Subcutaneous abdominal adipose tissue (tissue), 5 donors: ENCODE measurements around the gene ZNF287.

Experiments used
- H3K27ac ChIP-seq: one replicate; pipeline ENCODE4 v1.7.0; 2013; ENCODE audit warnings: low read depth, mild to moderate bottlenecking, inconsistent platforms, low read length, moderate library complexity
- H3K27me3 ChIP-seq, 5 donors: one replicate each; pipeline ENCODE4 v1.7.0; 2013; ENCODE audit warnings: low read length in 5 of 5, inconsistent platforms in 1 of 5; ENCODE audit not compliant: control insufficient read depth in 5 of 5, insufficient read depth in 4 of 5
- H3K36me3 ChIP-seq, 5 donors: one replicate each; pipeline ENCODE4 v1.7.0; 2013; ENCODE audit warnings: low read length in 5 of 5; ENCODE audit not compliant: control insufficient read depth in 5 of 5, insufficient read depth in 5 of 5
- H3K4me1 ChIP-seq, 5 donors: one replicate each; pipeline ENCODE4 v1.7.0; 2013; ENCODE audit warnings: low read length in 5 of 5, mild to moderate bottlenecking in 3 of 5, moderate library complexity in 1 of 5; ENCODE audit not compliant: control insufficient read depth in 5 of 5, insufficient read depth in 5 of 5
- H3K4me3 ChIP-seq, 5 donors: one replicate each; pipeline ENCODE4 v1.7.0; 2013; ENCODE audit warnings: low read length in 5 of 5, low read depth in 1 of 5
- H3K9ac ChIP-seq, 5 donors: one replicate each; pipeline ENCODE4 v1.7.0; 2013; ENCODE audit warnings: low read length in 5 of 5, mild to moderate bottlenecking in 4 of 5, moderate library complexity in 3 of 5
- H3K9me3 ChIP-seq, 5 donors: one replicate each; pipeline ENCODE4 v1.7.0; 2013; ENCODE audit warnings: low read length in 5 of 5; ENCODE audit not compliant: control insufficient read depth in 5 of 5
- donor health status: healthy.
- donor health status: healthy.
- donor health status: healthy.
- donor health status: healthy.
- donor health status: healthy.

Gene ZNF287

GRCh38 chr17:16568541-16569357 lies at the start of gene ZNF287:
Gene ZNF287 (minus strand): TSS chr17:16569204. CDS start chr17:16567731, 1,473 bp downstream.
- no peak within 1 kb of the TSS for H3K27ac ChIP-seq
- H3K36me3 ChIP-seq, result peaks cover under 1 to 8% (median 4%) of the 10 kb centered on the region in 5 donors

DNA sequence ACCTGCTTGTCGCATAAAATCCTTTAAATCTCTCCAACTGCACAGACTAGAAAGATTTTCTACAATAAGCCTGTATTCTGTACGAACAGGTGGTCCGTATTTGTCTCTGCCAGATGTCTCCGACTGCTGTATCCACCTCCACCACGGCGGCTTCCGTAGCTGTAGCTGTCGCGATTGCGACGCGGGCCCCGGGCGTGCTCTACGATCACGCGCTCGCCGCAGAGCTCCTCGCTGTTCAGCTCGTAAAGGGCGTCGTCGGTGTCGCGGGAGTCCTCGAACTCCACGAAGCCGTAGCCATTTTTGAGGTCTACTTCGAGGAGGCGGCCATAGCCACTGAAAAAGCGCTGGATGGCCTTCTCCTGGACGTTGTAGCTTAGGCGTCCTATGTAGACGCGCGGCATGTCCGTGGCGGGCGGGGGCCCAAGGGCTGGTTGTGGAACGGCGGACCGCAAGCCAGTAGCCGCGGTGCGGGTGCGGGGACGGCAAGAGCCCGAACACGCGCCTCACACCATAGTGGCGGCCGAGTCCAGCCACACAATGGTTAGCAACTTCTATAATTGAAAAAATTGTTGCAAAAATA lies 48.6 kb upstream of the ZNF287 start:
- no peak overlapping the region for H3K4me3 ChIP-seq
- no peak overlapping the region for H3K27ac ChIP-seq
- peaks cover 0 to 14% (median 0%) of the 10 kb centered on the region in 5 donors for H3K36me3 ChIP-seq
- H3K9me3 ChIP-seq, result peaks cover 17 to 61% (median 51%) of the 10 kb centered on the region in 5 donors
- no peak overlapping the region for H3K9ac ChIP-seq
- no peaks in the 10 kb centered on the region for H3K27me3 ChIP-seq
- no peaks in the 10 kb centered on the region for H3K4me1 ChIP-seq

More at GRCh38 chr17:16568541-16569357, at the start of gene ZNF287:
- peak within 1 kb of the TSS in 3 of 5 donors; percentile 51 to 68 (median 60) for H3K9ac ChIP-seq
- peak within 1 kb of the TSS; percentile 62 to 84 (median 83) for H3K4me3 ChIP-seq
- H3K27me3 ChIP-seq, result no peaks in the 10 kb centered on the region
- peaks cover 4 to 9% (median 9%) of the 10 kb centered on the region in 5 donors for H3K4me1 ChIP-seq
- no peaks in the 10 kb centered on the region for H3K9me3 ChIP-seq

- H3K9me3 ChIP-seq, result peaks cover 0 to 17% (median 8%) of the 10 kb centered on the region in 5 donors
- no peaks in the 10 kb centered on the region for H3K36me3 ChIP-seq
- no peaks in the 10 kb centered on the region for H3K27me3 ChIP-seq
- H3K4me1 ChIP-seq, result no peaks in the 10 kb centered on the region
- no peak overlapping the region for H3K9ac ChIP-seq
- H3K4me3 ChIP-seq, result no peak overlapping the region
- H3K27ac ChIP-seq, result no peak overlapping the region
These were observed 30.5 kb upstream of the ZNF287 start for GRCh38 chr17:16599537-16599936.

- no peaks in the 10 kb centered on the region for H3K9me3 ChIP-seq
- no peak overlapping the region for H3K27ac ChIP-seq
- no peaks in the 10 kb centered on the region for H3K27me3 ChIP-seq
- H3K4me3 ChIP-seq, result no peak overlapping the region
- no peaks in the 10 kb centered on the region for H3K36me3 ChIP-seq
- H3K9ac ChIP-seq, result no peak overlapping the region
- H3K4me1 ChIP-seq, result peaks cover 0 to 20% (median 11%) of the 10 kb centered on the region in 5 donors
These were observed 24.5 kb upstream of the ZNF287 start for GRCh38 chr17:16593356-16594102.

DNA sequence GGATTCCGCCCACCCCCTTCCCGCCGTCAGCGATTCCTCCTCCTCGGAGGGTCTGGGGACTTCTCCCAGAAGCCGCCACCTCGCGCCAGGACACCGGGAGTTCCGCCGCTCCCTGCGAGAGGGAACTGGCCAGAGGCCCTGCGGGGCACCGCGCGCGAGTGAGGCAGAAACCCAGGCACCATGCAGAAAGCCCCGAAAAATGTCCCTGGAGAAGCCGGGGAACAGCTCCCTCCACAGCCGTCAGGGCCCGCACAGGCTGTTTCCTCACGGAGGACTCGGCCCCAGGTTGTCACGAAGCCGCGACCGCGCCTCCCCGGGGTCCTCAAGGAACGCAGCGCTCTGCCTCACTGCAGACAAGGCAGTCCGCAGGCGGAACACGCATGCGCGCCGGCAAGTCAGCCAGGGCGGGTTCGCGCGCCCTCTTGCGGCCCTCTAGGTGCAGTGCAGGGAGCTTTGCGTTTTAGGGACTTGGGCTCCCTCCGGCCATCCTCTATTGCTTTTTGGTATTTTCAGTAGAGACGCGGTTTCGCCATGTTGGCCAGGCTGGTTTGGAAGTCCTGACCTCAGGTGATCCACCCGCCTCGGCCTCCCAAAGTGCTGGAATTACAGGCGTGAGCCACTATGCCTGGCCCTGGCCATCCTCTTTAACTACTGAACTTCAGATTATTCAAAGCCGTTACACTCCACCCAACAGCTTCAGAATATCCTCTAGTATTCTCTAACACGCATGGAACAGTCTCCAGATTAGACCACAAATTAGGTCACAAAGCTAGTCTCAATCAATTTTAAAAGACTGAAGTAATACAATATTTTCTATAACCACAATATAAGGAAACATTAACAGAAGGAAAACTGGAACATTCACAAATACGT lies 20.3 kb upstream of the ZNF287 start:
- Histone ChIP-seq H3K27me3 (no peaks in the 10 kb centered on the region), H3K9ac (peak overlapping the region in 4 of 5 donors; percentile 68 to 82 (median 76)), H3K4me3 (peak overlapping the region; percentile 40 to 79 (median 77)), H3K4me1 (peaks cover under 1 to 33% (median 22%) of the 10 kb centered on the region in 5 donors), H3K9me3 (no peaks in the 10 kb centered on the region), H3K36me3 (no peaks in the 10 kb centered on the region), H3K27ac (peak overlapping the region; percentile 60)

DNA sequence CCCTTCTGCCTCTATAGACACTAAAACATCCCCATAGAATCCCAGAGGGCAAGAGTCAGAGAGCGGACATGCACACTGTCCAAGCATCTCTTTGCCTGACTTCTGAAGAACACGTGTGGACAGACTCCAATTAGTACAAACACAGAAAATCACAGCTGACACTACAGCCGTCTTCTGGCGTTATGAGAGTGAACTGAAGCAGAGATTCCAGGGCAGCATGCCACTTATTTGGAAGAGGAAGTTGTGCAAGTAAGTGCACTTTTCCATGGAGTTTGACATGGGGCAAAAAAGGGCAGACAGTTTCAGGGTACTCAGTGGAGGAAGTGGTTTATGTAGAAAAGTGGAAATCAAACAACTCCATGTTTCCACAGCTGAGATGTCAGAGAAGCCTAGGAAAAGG lies 16.8 kb upstream of the ZNF287 start:
- Histone ChIP-seq H3K4me1 (peaks cover 2 to 29% (median 26%) of the 10 kb centered on the region in 5 donors), H3K9me3 (no peaks in the 10 kb centered on the region), H3K27ac (no peak overlapping the region), H3K9ac (peak overlapping the region in 1 of 5 donors; percentile 17), H3K27me3 (no peaks in the 10 kb centered on the region), H3K4me3 (no peak overlapping the region), H3K36me3 (no peaks in the 10 kb centered on the region)

DNA sequence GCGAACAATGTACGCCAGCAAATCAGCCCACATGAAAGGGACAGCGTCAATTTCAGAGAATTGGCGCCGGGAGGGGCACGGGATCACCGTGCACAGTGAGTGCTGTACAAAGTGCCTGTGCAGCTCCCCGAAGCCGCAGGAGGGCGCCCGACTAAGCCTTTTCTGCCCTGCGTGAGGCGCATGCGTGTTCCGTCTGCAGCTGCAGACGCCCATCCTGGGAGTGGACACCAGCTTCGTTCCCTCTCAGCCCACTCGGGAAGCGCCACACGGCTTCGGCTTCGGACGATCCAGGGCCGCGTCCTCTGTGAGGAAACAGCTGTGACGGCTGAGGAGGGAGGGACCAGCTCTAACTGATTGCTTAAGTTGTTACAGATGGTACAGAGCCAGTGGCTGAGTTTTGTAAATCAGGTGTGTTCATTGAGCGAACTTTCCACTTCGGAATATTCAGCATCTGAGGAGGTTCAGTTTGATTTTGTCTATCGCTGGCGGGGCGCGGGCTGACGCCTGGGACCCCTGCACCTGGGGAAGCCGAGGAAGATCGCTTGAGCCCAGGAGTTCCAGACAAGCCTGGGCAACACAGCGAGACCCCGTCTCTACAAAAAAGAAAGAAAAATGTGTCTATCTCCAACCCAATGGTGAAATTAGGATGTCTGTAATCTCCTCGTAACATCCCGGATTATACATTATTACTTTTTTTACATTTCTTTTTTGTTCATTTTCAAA lies 15.4 kb upstream of the ZNF287 start:
- H3K36me3 ChIP-seq, result no peaks in the 10 kb centered on the region
- no peaks in the 10 kb centered on the region for H3K9me3 ChIP-seq
- peaks cover 0 to 3% (median 0%) of the 10 kb centered on the region in 5 donors for H3K27me3 ChIP-seq
- H3K4me3 ChIP-seq, result peak overlapping the region in 4 of 5 donors; percentile 40 to 65 (median 61)
- H3K4me1 ChIP-seq, result peaks cover 2 to 27% (median 24%) of the 10 kb centered on the region in 5 donors
- no peak overlapping the region for H3K9ac ChIP-seq
- peak overlapping the region; percentile 37 for H3K27ac ChIP-seq

DNA sequence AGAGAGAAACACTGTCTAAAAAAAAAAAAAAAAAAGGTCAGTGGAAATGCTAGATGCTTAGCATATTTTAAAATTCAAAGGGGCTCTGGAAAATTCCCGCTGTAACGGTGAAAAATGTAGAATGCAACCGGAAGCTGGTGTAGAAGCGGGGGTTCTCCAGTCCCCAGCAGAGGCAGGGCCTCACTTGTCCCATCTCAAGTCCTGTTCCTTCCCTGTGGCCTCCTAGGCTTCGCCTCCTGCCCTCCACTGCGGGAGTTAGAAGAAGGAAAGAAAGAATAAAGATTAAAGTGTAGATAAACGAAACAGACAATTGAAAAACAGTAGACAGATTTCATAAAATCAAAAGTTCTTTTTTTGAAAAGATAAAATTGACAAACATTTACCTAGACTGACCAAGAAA lies 14.8 kb upstream of the ZNF287 start:
- peaks cover 0 to 3% (median 0%) of the 10 kb centered on the region in 5 donors for H3K27me3 ChIP-seq
- H3K4me3 ChIP-seq, result peak overlapping the region in 4 of 5 donors; percentile 40 to 65 (median 61)
- no peak overlapping the region for H3K27ac ChIP-seq

GRCh38 chr17:16573466-16573865 lies 4.5 kb upstream of the ZNF287 start:
- Histone ChIP-seq H3K4me1 (peaks cover 1 to 6% (median 5%) of the 10 kb centered on the region in 5 donors), H3K4me3 (no peak overlapping the region), H3K27ac (no peak overlapping the region), H3K36me3 (no peaks in the 10 kb centered on the region), H3K9ac (no peak overlapping the region), H3K9me3 (no peaks in the 10 kb centered on the region), H3K27me3 (no peaks in the 10 kb centered on the region)

More for the DNA sequence above, 14.8 kb upstream of the ZNF287 start:
- Histone ChIP-seq H3K9ac (no peak overlapping the region), H3K36me3 (no peaks in the 10 kb centered on the region), H3K9me3 (no peaks in the 10 kb centered on the region), H3K4me1 (peaks cover 2 to 20% (median 20%) of the 10 kb centered on the region in 5 donors)
